Activated naive CD4-positive, alpha-beta T cell (primary cell): Measurements from ENCODE around the gene HMGXB4.

Experiments
- DNase-seq, 4 experiments: peaks; one replicate each; lab custom pipeline; 2025; lab: John Stamatoyannopoulos, UW

The HMGXB4 gene

GRCh38 chr22:35310556-35311550 is 53.6 kb downstream of the HMGXB4 start:
- no peak for DNase-seq

- no peak for DNase-seq
Measured at GRCh38 chr22:35311551-35311999, 54.3 kb downstream of the HMGXB4 start.

- no peak for DNase-seq
Measured at GRCh38 chr22:35312198-35313059, 55.1 kb downstream of the HMGXB4 start.

- no peak for DNase-seq
Measured at GRCh38 chr22:35313311-35314121, 56.2 kb downstream of the HMGXB4 start.

GRCh38 chr22:35314161-35314942 is 57.1 kb downstream of the HMGXB4 start:
- no peak for DNase-seq

- DNase-seq, result no peak
Measured at GRCh38 chr22:35315141-35315854, 58.0 kb downstream of the HMGXB4 start.

- no peak for DNase-seq
Measured at GRCh38 chr22:35315855-35316745, 58.8 kb downstream of the HMGXB4 start.

- DNase-seq, result no peak
Measured at GRCh38 chr22:35316751-35317150, 59.5 kb downstream of the HMGXB4 start.

GRCh38 chr22:35317680-35318290 is 60.5 kb downstream of the HMGXB4 start:
- no peak for DNase-seq

GRCh38 chr22:35318346-35319215 is 61.3 kb downstream of the HMGXB4 start:
- no peak for DNase-seq

- no peak for DNase-seq
Measured at GRCh38 chr22:35319244-35319985, 62.1 kb downstream of the HMGXB4 start.

- no peak for DNase-seq
Measured at GRCh38 chr22:35322126-35322525, 64.8 kb downstream of the HMGXB4 start.

GRCh38 chr22:35322893-35323292 is 65.6 kb downstream of the HMGXB4 start:
- no peak for DNase-seq

- DNase-seq, result no peak
Measured at GRCh38 chr22:35323305-35323704, 66.0 kb downstream of the HMGXB4 start.

GRCh38 chr22:35324067-35324466 is 66.8 kb downstream of the HMGXB4 start:
- DNase-seq, result no peak

- no peak for DNase-seq
Measured at GRCh38 chr22:35324762-35325161, 67.5 kb downstream of the HMGXB4 start.

- DNase-seq, result no peak
Measured at GRCh38 chr22:35325209-35325608, 67.9 kb downstream of the HMGXB4 start.
